ENCODE measurements around the gene COX7A1. TPM values are rescaled to one million over a fixed set of nuclear protein-coding genes. Genes with fewer than 3 reads are reported as not detected.

COX7A1 gene
- total RNA-seq, 1 experiment from 2014 or later: not detected

- Histone ChIP-seq H4K8ac (replicated peaks; ENCODE audit: insufficient read length, low read depth, low read length) (no peak overlapping the region), H3K27me3 (ENCODE audit: insufficient read depth, low read length) (no peaks in the 10 kb centered on the region), H2BK15ac (ENCODE audit: low read depth, low read length) (no peak overlapping the region), H2BK20ac (ENCODE audit: low read depth, low read length, poor library complexity, severe bottlenecking) (no peak overlapping the region), H3K4me2 (ENCODE audit: insufficient read depth, insufficient read length, low read length) (peak overlapping the region; percentile 81), H2BK5ac (ENCODE audit: insufficient read length, low read length) (no peak overlapping the region), H3K27ac (ENCODE audit: insufficient read length, low read depth, low read length) (no peak overlapping the region), H2BK120ac (ENCODE audit: low read depth, low read length, poor library complexity, severe bottlenecking) (no peak overlapping the region), H4K5ac (ENCODE audit: insufficient read length, low read depth, low read length) (no peak overlapping the region), H3K14ac (ENCODE audit: insufficient read depth, low read length) (no peak overlapping the region), H3K56ac (ENCODE audit: insufficient read length, low read depth, low read length) (no peak overlapping the region), H3K9me3 (ENCODE audit: control insufficient read depth, low read depth, low read length) (no peaks in the 10 kb centered on the region), H3K9ac (ENCODE audit: extremely low read depth, insufficient read length, low read length) (no peak overlapping the region), H4K20me1 (ENCODE audit: control insufficient read depth, insufficient read depth, insufficient read length) (no peaks in the 10 kb centered on the region), H2BK12ac (ENCODE audit: insufficient read length, low read depth, low read length) (no peak overlapping the region), H3K79me2 (ENCODE audit: insufficient read depth, low read length) (no peaks in the 10 kb centered on the region), H3K4me1 (ENCODE audit: insufficient read depth, low read length) (no peaks in the 10 kb centered on the region), H3K23me2 (ENCODE audit: insufficient read length, low read depth, low read length, poor library complexity, severe bottlenecking) (peaks cover 4% of the 10 kb centered on the region), H4K91ac (ENCODE audit: insufficient read length, low read depth, low read length) (no peak overlapping the region), H3K23ac (ENCODE audit: insufficient read length, low read depth, low read length) (no peak overlapping the region), H2AK5ac (ENCODE audit: insufficient read length, low read length) (no peak overlapping the region), H3K79me1 (ENCODE audit: insufficient read depth, low read depth, low read length, poor library complexity, severe bottlenecking) (no peaks in the 10 kb centered on the region), H3K4ac (ENCODE audit: low read depth, low read length) (no peak overlapping the region), H3T11ph (ENCODE audit: low read length) (no peak overlapping the region), H3K18ac (ENCODE audit: insufficient read length, low read depth, low read length) (no peak overlapping the region), H2AFZ (ENCODE audit: low read length) (no peak overlapping the region)
- Mint-ChIP-seq H3K27me3 (ENCODE audit: low read depth) (no peaks in the 10 kb centered on the region; the same call in 1 of the 2 replicates), H3K27ac (peak overlapping the region; percentile 89 to 97 (median 96)), H3K36me3 (ENCODE audit: insufficient read depth in 1 of 3, low read depth in 3 of 3) (peaks cover 28 to 43% (median 42%) of the 10 kb centered on the region in 3 experiments; a peak in 6 of 7 replicates), H3K4me1 (peaks cover 15 to 21% of the 10 kb centered on the region in 2 experiments), H3K9me3 (no peaks in the 10 kb centered on the region; a peak in 2 of 5 replicates), H3K4me3 (peak overlapping the region; percentile 96 to 99)
- WGBS (ENCODE audit: extremely low coverage, insufficient read length, low lambda C conversion rate): no CpG with 5 or more reads among the region's 42 CpGs
- TF ChIP-seq, protein P1, sequence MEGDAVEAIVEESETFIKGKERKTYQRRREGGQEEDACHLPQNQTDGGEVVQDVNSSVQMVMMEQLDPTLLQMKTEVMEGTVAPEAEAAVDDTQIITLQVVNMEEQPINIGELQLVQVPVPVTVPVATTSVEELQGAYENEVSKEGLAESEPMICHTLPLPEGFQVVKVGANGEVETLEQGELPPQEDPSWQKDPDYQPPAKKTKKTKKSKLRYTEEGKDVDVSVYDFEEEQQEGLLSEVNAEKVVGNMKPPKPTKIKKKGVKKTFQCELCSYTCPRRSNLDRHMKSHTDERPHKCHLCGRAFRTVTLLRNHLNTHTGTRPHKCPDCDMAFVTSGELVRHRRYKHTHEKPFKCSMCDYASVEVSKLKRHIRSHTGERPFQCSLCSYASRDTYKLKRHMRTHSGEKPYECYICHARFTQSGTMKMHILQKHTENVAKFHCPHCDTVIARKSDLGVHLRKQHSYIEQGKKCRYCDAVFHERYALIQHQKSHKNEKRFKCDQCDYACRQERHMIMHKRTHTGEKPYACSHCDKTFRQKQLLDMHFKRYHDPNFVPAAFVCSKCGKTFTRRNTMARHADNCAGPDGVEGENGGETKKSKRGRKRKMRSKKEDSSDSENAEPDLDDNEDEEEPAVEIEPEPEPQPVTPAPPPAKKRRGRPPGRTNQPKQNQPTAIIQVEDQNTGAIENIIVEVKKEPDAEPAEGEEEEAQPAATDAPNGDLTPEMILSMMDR (conservative IDR thresholded peaks at IDR 0.05): no peak
- peak; percentile 98 for DNase-seq
Measured at GRCh38 chr19:36141039-36141927, 11.0 kb downstream of the COX7A1 start.
